Measurements from ENCODE around the gene RAVER2.
"Not testable (repeated sequence)": the region's sequence is repeated elsewhere in the genome, so short reads cannot be mapped to it uniquely, and the experiment has no call there.

RAVER2 gene

GRCh38 chr1:64820572-64820971, 75.7 kb downstream of the RAVER2 start:
- not testable (repeated sequence) for DNase-seq

GRCh38 chr1:64822621-64823020, 77.7 kb downstream of the RAVER2 start:
- no peak for DNase-seq

- peak; percentile 61 for DNase-seq
These were observed 79.0 kb downstream of the RAVER2 start for GRCh38 chr1:64823691-64824476.

GRCh38 chr1:64826991-64827390, 82.1 kb downstream of the RAVER2 start:
- DNase-seq: no peak

- DNase-seq: no peak
These were observed 84.0 kb downstream of the RAVER2 start for GRCh38 chr1:64828829-64829228.

GRCh38 chr1:64829411-64830029, 84.6 kb downstream of the RAVER2 start:
- no peak for DNase-seq

- no peak for DNase-seq
These were observed 85.3 kb downstream of the RAVER2 start for GRCh38 chr1:64830030-64830651.

GRCh38 chr1:64834734-64835133, 89.9 kb downstream of the RAVER2 start:
- DNase-seq: peak; percentile 31

- DNase-seq: no peak
These were observed 91.9 kb downstream of the RAVER2 start for GRCh38 chr1:64836802-64837201.

GRCh38 chr1:64838486-64838885, 93.6 kb downstream of the RAVER2 start:
- DNase-seq: no peak

- no peak for DNase-seq
These were observed 94.4 kb downstream of the RAVER2 start for GRCh38 chr1:64839261-64839660.

GRCh38 chr1:64839732-64840405, 95.0 kb downstream of the RAVER2 start:
- DNase-seq: no peak

- peak; percentile 12 for DNase-seq
These were observed 96.6 kb downstream of the RAVER2 start for GRCh38 chr1:64841330-64842065.

GRCh38 chr1:64842224-64842623, 97.3 kb downstream of the RAVER2 start:
- no peak for DNase-seq

- no peak for DNase-seq
These were observed 98.8 kb downstream of the RAVER2 start for GRCh38 chr1:64843675-64844074.

- DNase-seq: no peak
These were observed 99.3 kb downstream of the RAVER2 start for GRCh38 chr1:64844175-64844574.

GRCh38 chr1:64844609-64845008, 99.7 kb downstream of the RAVER2 start:
- DNase-seq: no peak

GRCh38 chr1:64845831-64846425, 101.1 kb downstream of the RAVER2 start:
- no peak for DNase-seq

GRCh38 chr1:64846573-64847430, 101.9 kb downstream of the RAVER2 start:
- DNase-seq: no peak

GRCh38 chr1:64847666-64848065, 102.8 kb downstream of the RAVER2 start:
- no peak for DNase-seq

- DNase-seq: no peak
These were observed 103.3 kb downstream of the RAVER2 start for GRCh38 chr1:64848136-64848535.

All from amniotic stem cell (primary cell).